DND-41 (cell line): ENCODE data around the gene PTPN23.

ENCODE experiments used
- EZH2 ChIP-seq: IDR thresholded peaks from 3 replicates; pipeline ENCODE4 v1.6.1; 2012; ENCODE audit warnings: borderline replicate concordance, low read depth, mild to moderate bottlenecking, moderate library complexity, low read length, inconsistent platforms; ENCODE audit not compliant: severe bottlenecking
- TF ChIP-seq, protein P1 (sequence below): IDR thresholded peaks from 2 replicates; pipeline ENCODE4 v1.5.1; 2012; ENCODE audit warnings: borderline replicate concordance, low read length, moderate library complexity, mild to moderate bottlenecking; ENCODE audit not compliant: poor library complexity, severe bottlenecking; ENCODE audit errors: extremely low read depth

DNA sequence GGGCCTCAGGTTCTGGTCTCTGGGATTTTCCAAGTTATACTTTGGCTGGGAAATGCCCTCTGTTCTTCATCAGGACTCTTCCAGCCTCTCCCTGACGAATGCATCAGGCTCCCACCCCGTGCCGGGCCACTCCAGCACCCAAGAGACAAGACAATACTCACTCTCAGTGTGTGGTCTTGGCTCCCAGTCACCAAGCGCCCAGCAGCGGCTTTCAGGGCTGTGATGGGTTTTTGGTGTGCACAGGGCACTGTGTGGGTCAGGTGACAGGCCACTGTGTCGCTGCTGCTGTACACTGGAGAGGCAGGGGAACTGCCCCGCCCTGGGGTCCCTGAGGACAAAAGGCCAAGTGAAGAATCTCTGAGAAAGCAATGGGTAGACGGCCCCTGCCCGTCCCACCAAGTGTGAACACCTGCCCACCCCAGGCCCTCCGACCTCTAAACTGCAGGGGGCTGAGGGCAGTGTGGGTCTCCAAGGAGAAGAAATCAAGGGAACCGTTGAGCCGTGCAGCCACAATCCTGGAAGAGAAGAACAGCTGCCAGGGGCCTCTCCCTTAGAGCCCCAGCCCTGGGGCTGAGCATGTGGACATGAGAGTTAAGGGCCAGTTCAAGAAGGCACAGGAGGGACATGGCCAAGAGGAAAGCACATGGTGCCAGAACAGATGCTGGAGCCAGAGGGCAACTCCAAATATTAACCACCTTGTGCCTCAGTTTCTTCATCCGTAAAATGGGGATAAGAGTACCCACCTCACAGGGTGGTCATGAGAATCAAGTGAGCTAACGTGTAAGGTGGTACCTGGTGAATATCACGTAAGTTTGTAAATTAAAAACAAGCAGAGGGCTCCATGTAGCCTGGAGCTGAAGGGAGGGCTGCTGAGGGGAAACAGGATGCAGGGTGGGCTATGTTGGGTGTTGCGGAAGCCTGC lies 34.1 kb downstream of the PTPN23 start:
- TF ChIP-seq, protein P1, sequence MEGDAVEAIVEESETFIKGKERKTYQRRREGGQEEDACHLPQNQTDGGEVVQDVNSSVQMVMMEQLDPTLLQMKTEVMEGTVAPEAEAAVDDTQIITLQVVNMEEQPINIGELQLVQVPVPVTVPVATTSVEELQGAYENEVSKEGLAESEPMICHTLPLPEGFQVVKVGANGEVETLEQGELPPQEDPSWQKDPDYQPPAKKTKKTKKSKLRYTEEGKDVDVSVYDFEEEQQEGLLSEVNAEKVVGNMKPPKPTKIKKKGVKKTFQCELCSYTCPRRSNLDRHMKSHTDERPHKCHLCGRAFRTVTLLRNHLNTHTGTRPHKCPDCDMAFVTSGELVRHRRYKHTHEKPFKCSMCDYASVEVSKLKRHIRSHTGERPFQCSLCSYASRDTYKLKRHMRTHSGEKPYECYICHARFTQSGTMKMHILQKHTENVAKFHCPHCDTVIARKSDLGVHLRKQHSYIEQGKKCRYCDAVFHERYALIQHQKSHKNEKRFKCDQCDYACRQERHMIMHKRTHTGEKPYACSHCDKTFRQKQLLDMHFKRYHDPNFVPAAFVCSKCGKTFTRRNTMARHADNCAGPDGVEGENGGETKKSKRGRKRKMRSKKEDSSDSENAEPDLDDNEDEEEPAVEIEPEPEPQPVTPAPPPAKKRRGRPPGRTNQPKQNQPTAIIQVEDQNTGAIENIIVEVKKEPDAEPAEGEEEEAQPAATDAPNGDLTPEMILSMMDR, result no peak
- TF ChIP-seq EZH2, result no peak
